Stimulated activated CD8-positive, alpha-beta memory T cell treated with anti-CD3 and anti-CD28 coated beads, Interleukin-2, amount 100 ng/mL, for 1 hour (primary cell): Measurements from ENCODE around the gene TNFRSF4.

ENCODE experiments used
- DNase-seq, 2 donors: peaks; one replicate each; pipeline ENCODE4 v3.0.0-alpha.2; 2020; ENCODE audit warnings: low read depth in 2 of 2

Gene TNFRSF4

GRCh38 chr1:1232796-1233566 is 19.0 kb upstream of the TNFRSF4 start:
- no peak for DNase-seq

- no peak for DNase-seq
Observed at GRCh38 chr1:1232208-1232795, 18.3 kb upstream of the TNFRSF4 start, which contains the start of gene B3GALT6. Gene B3GALT6 (plus strand): TSS chr1:1232237. CDS start chr1:1232279, 42 bp downstream.

- DNase-seq = peak; percentile 93 to 95
Observed at GRCh38 chr1:1231400-1232207, 17.7 kb upstream of the TNFRSF4 start, which contains the start of gene SDF4. Gene SDF4 (minus strand): TSS chr1:1232001. CDS start chr1:1228772, 3,229 bp downstream.

GRCh38 chr1:1230656-1231399 is 16.9 kb upstream of the TNFRSF4 start:
- DNase-seq = no peak

- no peak for DNase-seq
Observed at GRCh38 chr1:1229770-1230169, 15.8 kb upstream of the TNFRSF4 start.

GRCh38 chr1:1228596-1229321 is 14.8 kb upstream of the TNFRSF4 start:
- DNase-seq = no peak

GRCh38 chr1:1228187-1228586 is 14.2 kb upstream of the TNFRSF4 start:
- no peak for DNase-seq

- DNase-seq = no peak
Observed at GRCh38 chr1:1227386-1227785, 13.4 kb upstream of the TNFRSF4 start.

- no peak for DNase-seq
Observed at GRCh38 chr1:1226566-1227362, 12.8 kb upstream of the TNFRSF4 start.

GRCh38 chr1:1225913-1226312 is 12.0 kb upstream of the TNFRSF4 start:
- no peak for DNase-seq

GRCh38 chr1:1225238-1225845 is 11.4 kb upstream of the TNFRSF4 start:
- no peak for DNase-seq

- DNase-seq = no peak
Observed at GRCh38 chr1:1223891-1224290, 9.9 kb upstream of the TNFRSF4 start.

GRCh38 chr1:1223321-1223720 is 9.4 kb upstream of the TNFRSF4 start:
- DNase-seq = no peak

GRCh38 chr1:1222575-1223225 is 8.7 kb upstream of the TNFRSF4 start:
- no peak for DNase-seq

GRCh38 chr1:1221887-1222574 is 8.1 kb upstream of the TNFRSF4 start:
- no peak for DNase-seq

GRCh38 chr1:1220197-1220596 is 6.2 kb upstream of the TNFRSF4 start:
- DNase-seq = no peak

GRCh38 chr1:1219341-1219740 is 5.4 kb upstream of the TNFRSF4 start:
- peak in 1 of 2 donors; percentile 36 for DNase-seq

- DNase-seq = no peak
Observed at GRCh38 chr1:1218524-1219200, 4.7 kb upstream of the TNFRSF4 start.
